Measurements from ENCODE around the gene TMEM213.
A peak's percentile ranks its signal among the peaks of the same experiment; 100 is the strongest.

Gene TMEM213

DNA sequence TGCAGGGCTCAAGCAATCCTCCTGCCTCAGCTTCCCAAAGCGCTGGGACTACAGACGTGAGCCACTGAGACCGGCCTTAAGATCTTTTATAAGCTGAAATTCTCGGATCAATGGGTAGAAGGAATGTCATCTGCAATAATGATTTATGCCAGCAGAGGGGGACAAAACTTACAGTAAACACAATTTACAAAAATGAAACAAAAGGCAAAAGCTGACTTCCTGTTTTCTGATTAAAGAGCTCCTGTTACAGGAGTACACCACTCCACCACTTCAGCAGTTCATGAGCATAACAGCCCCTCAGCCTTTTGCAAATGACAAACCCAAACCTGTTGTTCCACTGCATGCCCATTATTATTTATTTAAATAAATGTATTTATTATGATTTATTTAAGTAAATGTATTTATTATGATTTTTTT, 88.7 kb downstream of the TMEM213 start:
- no peak overlapping the region for H3K27ac ChIP-seq (ENCODE audit: insufficient read depth in 1 of 2, low read depth in 1 of 2, low read length in 2 of 2, poor library complexity in 1 of 2, severe bottlenecking in 2 of 2)
- H3K27me3 ChIP-seq (replicated peaks in 2 of 5; ENCODE audit: control insufficient read depth in 4 of 5, insufficient read depth in 5 of 5, low read length in 4 of 5): no peaks in the 10 kb centered on the region
- 0% methylated on average over 1 of the region's 4 CpGs for WGBS (ENCODE audit: insufficient coverage)
- peaks cover 3 to 11% (median 6%) of the 10 kb centered on the region in 4 experiments for H3K36me3 ChIP-seq (ENCODE audit: control insufficient read depth in 4 of 4, insufficient read depth in 4 of 4, low read length in 3 of 4)
- peak; percentile 81 to 90 (median 89) for DNase-seq
- H3K9me3 ChIP-seq (ENCODE audit: control extremely low read depth in 1 of 5, control insufficient read depth in 4 of 5, insufficient read depth in 2 of 5, low read depth in 1 of 5, low read length in 4 of 5): no peaks in the 10 kb centered on the region
- H3K4me3 ChIP-seq (ENCODE audit: control insufficient read depth in 1 of 7, extremely low read depth in 1 of 7, insufficient read depth in 4 of 7, low read depth in 2 of 7, low read length in 6 of 7): peak overlapping the region in 1 of 7 experiments; percentile 9
- ChIA-PET CTCF (interaction anchor here (0.7 to 3.1 kb wide), 26 partner anchors 9 to 242 kb away, joined by 3 to 25 read pairs (median 4); no protein-coding TSS in a partner anchor), POLR2A (no interaction called here)
- H3K4me1 ChIP-seq (ENCODE audit: control extremely low read depth in 1 of 4, control insufficient read depth in 4 of 4, insufficient read depth in 4 of 4, low read length in 3 of 4): no peaks in the 10 kb centered on the region

DNA sequence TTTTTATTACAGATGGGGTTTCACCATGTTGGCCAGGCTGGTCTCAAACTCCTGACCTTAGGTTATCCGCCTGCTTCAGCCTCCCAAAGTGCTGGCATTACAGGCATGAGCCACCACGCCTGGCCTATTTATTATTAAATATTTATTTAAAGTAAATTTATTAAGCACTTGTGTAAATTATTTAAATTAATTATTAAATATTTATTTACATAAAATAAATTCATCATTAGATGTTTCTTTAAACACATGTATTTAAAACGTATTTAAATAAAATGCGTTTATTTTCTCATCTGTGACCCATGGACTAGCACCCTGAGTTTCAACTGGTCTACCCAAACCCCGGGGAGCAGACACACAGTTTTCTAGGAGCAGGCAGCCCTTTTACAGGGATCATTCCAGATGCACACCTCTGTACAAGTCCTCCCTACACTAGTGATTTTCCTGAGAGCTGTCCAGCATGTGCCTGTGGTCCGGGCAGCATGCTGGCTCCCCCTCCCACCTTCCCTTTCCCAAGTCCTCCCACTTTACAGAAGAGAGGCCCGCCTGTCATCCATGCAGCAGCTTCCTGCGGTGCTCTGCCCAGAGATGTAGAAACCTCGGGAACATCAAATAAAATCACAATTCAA, 89.4 kb downstream of the TMEM213 start:
- H3K27ac ChIP-seq (ENCODE audit: insufficient read depth in 1 of 2, low read depth in 1 of 2, low read length in 2 of 2, poor library complexity in 1 of 2, severe bottlenecking in 2 of 2): no peak overlapping the region
- H3K27me3 ChIP-seq (replicated peaks in 2 of 5; ENCODE audit: control insufficient read depth in 4 of 5, insufficient read depth in 5 of 5, low read length in 4 of 5): no peaks in the 10 kb centered on the region
- POLR2A ChIA-PET: no interaction called here
- 100% methylated on average over 1 of the region's 9 CpGs for WGBS (ENCODE audit: insufficient coverage)
- CTCF ChIA-PET: interaction anchor here (0.7 to 3.1 kb wide), 22 partner anchors 9 to 242 kb away, joined by 3 to 25 read pairs (median 4); no protein-coding TSS in a partner anchor
- no peak overlapping the region for H3K4me3 ChIP-seq (ENCODE audit: control insufficient read depth in 1 of 7, extremely low read depth in 1 of 7, insufficient read depth in 4 of 7, low read depth in 2 of 7, low read length in 6 of 7)
- no peaks in the 10 kb centered on the region for H3K9me3 ChIP-seq (ENCODE audit: control extremely low read depth in 1 of 5, control insufficient read depth in 4 of 5, insufficient read depth in 2 of 5, low read depth in 1 of 5, low read length in 4 of 5)
- no peaks in the 10 kb centered on the region for H3K4me1 ChIP-seq (ENCODE audit: control extremely low read depth in 1 of 4, control insufficient read depth in 4 of 4, insufficient read depth in 4 of 4, low read length in 3 of 4)
- DNase-seq: no peak
- peaks cover 3 to 15% (median 10%) of the 10 kb centered on the region in 4 experiments for H3K36me3 ChIP-seq (ENCODE audit: control insufficient read depth in 4 of 4, insufficient read depth in 4 of 4, low read length in 3 of 4)

Measured in common myeloid progenitor, CD34-positive (primary cell).